Measurements from ENCODE around the gene LMTK3. TPM values are rescaled to one million over a fixed set of nuclear protein-coding genes. Genes with fewer than 3 reads are reported as not detected.

The LMTK3 gene
- total RNA-seq, 1 donor from 2014 or later: 21.3 TPM

DNA sequence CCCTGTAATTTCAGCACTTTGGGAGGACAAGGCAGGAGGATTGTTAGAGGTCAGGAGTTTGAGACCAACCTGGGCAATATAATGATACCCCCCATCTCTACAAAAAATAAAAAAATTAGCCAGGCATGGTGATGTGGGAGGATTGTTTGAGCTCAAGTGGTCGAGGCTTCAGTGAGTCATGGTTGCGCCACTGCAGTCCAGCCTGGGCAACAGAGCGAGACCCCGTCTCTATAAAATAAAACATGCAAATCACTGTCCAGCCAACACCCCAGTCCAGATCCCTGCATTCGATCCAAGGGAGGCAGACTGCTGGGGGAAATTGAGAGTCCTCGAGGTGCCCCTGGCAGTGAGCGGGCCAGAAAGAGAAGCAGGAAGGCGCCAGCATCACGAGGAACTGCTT lies 35.5 kb downstream of the LMTK3 start:
- no peak for DNase-seq (ENCODE audit: low spot score in 2 of 2, unreplicated experiment in 2 of 2)
- Mint-ChIP-seq H3K36me3 (peaks cover 37% of the 10 kb centered on the region), H3K9me3 (no peaks in the 10 kb centered on the region), H3K4me1 (no peaks in the 10 kb centered on the region), H3K27ac (no peak overlapping the region), H3K27me3 (ENCODE audit: low read depth) (no peaks in the 10 kb centered on the region), H3K4me3 (no peak overlapping the region)
- TF ChIP-seq, protein P1, sequence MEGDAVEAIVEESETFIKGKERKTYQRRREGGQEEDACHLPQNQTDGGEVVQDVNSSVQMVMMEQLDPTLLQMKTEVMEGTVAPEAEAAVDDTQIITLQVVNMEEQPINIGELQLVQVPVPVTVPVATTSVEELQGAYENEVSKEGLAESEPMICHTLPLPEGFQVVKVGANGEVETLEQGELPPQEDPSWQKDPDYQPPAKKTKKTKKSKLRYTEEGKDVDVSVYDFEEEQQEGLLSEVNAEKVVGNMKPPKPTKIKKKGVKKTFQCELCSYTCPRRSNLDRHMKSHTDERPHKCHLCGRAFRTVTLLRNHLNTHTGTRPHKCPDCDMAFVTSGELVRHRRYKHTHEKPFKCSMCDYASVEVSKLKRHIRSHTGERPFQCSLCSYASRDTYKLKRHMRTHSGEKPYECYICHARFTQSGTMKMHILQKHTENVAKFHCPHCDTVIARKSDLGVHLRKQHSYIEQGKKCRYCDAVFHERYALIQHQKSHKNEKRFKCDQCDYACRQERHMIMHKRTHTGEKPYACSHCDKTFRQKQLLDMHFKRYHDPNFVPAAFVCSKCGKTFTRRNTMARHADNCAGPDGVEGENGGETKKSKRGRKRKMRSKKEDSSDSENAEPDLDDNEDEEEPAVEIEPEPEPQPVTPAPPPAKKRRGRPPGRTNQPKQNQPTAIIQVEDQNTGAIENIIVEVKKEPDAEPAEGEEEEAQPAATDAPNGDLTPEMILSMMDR (IDR thresholded peaks at IDR 0.05; ENCODE audit: unreplicated experiment): no peak

DNA sequence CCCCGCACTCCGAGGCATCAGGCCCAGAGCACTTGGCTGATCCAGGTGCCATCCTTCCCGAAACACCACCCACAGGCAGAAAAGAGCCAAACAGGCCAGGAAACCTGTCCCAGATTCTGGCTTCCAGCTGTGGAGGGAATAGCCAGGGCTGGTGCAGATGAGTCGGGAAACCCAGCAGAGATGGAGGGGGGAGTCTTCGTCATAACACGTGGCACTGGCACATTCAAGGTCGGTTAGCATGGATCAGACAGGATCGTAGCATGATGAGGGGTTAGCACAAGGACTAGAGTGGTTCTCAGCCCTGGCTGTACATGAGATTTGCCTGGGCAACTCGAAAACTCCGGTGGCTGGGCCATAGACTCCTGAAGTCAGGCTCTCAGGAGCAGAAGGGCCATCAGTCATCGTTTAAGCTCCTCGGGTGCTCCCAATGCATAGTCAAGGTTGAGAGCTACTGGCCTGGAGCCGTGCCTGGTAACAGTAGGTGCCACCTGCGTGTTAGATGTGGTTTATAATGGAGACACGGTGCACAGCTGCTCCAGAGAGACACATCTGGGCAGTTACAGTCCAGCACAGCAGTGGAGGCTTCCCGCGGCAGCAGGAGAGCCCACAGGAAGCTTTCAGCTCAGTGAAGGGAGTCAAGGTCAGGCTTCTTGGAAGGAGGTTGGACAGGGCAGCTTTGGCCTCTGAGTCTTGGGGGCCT lies 36.1 kb downstream of the LMTK3 start:
- peak overlapping the region; percentile 50 for H3K27ac Mint-ChIP-seq
- no peaks in the 10 kb centered on the region for H3K27me3 Mint-ChIP-seq (ENCODE audit: low read depth)
- no peaks in the 10 kb centered on the region for H3K9me3 Mint-ChIP-seq
- peaks cover 40% of the 10 kb centered on the region for H3K36me3 Mint-ChIP-seq
- no peak overlapping the region for H3K4me3 Mint-ChIP-seq
- peaks cover 3% of the 10 kb centered on the region for H3K4me1 Mint-ChIP-seq
- DNase-seq (ENCODE audit: low spot score in 2 of 2, unreplicated experiment in 2 of 2): no peak
- TF ChIP-seq, protein P1 (IDR thresholded peaks at IDR 0.05; ENCODE audit: unreplicated experiment): no peak

DNA sequence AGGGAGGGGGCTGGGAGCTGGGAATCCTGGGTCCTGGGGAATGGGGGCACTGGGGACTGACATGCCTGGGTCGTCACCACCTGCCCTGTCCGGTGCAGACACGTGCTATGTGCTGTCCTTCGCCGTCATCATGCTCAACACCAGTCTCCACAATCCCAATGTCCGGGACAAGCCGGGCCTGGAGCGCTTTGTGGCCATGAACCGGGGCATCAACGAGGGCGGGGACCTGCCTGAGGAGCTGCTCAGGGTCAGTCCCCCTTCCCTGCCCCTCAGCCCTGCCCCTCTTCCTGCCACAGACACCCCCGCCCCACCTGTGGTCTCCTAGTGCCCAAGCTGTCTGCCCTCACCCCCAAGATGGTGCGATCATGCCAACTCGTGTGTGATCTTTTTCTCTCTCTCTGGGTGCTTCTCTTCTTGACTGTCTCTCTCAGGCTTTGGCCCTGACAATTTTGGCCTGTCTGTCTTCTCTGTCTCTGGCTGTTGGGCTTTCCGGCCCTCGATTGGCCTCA lies 37.5 kb downstream of the LMTK3 start:
- Mint-ChIP-seq H3K4me1 (peaks cover 11% of the 10 kb centered on the region), H3K27ac (peak overlapping the region; percentile 11), H3K9me3 (no peaks in the 10 kb centered on the region), H3K27me3 (ENCODE audit: low read depth) (no peaks in the 10 kb centered on the region), H3K4me3 (no peak overlapping the region), H3K36me3 (peaks cover 31% of the 10 kb centered on the region)
- TF ChIP-seq, protein P1 (IDR thresholded peaks at IDR 0.05; ENCODE audit: unreplicated experiment): no peak
- no peak for DNase-seq (ENCODE audit: low spot score in 2 of 2, unreplicated experiment in 2 of 2)

DNA sequence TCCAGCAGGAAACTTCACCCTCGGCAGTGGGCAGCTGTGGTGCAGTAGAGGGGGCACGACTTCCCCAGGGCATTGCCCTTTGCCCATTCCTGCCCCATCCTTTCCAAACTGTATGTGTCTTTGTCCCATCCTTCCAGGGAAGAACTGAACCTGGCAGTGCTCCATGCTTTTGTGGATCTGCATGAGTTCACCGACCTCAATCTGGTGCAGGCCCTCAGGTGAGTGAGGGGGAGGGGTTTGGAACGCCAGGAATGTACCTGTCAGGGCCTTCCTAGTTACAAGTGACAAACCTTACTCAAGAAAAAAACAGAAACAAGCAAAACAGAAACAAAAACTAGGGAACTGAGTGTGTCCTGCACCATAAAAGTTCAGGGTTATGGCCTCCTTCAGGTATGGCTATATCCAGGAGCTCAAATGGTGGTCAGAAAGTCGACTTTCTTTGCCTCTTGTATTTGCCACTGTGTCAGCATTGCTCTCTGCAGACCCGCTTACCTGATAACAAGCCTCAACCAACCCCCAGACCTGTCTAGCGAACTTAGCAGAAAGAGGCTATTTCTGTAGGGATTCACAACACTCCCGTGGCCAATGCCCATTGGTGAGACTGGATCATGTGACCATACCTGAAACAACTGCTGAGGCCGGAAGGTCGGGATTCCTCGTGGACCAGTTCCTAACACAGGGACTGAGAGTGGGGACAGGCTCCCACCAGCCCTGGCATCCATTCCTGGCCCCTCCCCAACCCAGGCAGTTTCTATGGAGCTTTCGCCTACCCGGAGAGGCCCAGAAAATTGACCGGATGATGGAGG lies 38.3 kb downstream of the LMTK3 start:
- H3K27ac Mint-ChIP-seq: no peak overlapping the region
- H3K9me3 Mint-ChIP-seq: no peaks in the 10 kb centered on the region
- H3K27me3 Mint-ChIP-seq (ENCODE audit: low read depth): no peaks in the 10 kb centered on the region

DNA sequence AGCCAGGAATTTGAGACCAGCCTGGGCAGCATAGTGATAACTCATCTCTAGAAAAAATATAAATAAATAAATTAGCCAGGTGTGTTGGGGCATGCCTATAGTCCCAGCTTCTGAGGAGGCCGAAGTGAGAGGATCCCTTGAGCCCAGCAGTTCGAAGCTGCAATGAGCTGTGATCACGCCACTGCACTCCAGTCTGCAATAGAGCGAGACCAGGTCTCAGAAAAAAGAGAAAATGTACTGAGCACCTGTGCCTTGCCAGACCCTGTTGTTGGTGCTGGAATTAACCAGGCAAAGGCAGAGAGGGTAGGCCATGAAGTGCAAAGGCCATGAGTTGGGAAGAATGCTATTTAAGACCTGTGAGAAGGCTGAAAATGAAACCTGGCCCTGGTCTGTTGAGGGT lies 39.8 kb downstream of the LMTK3 start:
- DNase-seq (ENCODE audit: low spot score in 2 of 2, unreplicated experiment in 2 of 2): no peak
- peaks cover 31% of the 10 kb centered on the region for H3K36me3 Mint-ChIP-seq
- peaks cover 16% of the 10 kb centered on the region for H3K4me1 Mint-ChIP-seq
- H3K27me3 Mint-ChIP-seq (ENCODE audit: low read depth): no peaks in the 10 kb centered on the region
- TF ChIP-seq, protein P1 (IDR thresholded peaks at IDR 0.05; ENCODE audit: unreplicated experiment): no peak
- no peak overlapping the region for H3K27ac Mint-ChIP-seq
- H3K4me3 Mint-ChIP-seq: no peak overlapping the region
- H3K9me3 Mint-ChIP-seq: no peaks in the 10 kb centered on the region

More for the DNA sequence above, 38.3 kb downstream of the LMTK3 start:
- no peak for DNase-seq (ENCODE audit: low spot score in 2 of 2, unreplicated experiment in 2 of 2)
- peaks cover 13% of the 10 kb centered on the region for H3K4me1 Mint-ChIP-seq
- TF ChIP-seq, protein P1 (IDR thresholded peaks at IDR 0.05; ENCODE audit: unreplicated experiment): no peak
- no peak overlapping the region for H3K4me3 Mint-ChIP-seq
- peaks cover 31% of the 10 kb centered on the region for H3K36me3 Mint-ChIP-seq

Measured in mesothelial cell of epicardium (in vitro differentiated cells).